IMR-90 (cell line): ENCODE measurements around the gene BMAL2. TPM values are rescaled to one million over a fixed set of nuclear protein-coding genes. Genes with fewer than 3 reads are reported as not detected.

ENCODE experiments used
- ATAC-seq: fragments of 200-7000 bp; cut with Tn5 transposase; 2 replicates; pipeline ENCODE4 v1.9.1; 2020; ENCODE audit warnings: low read depth, mild to moderate bottlenecking, moderate library complexity
- BruUV-seq: library from RNA; stranded (reverse); fragments of 400-500 nt; replicated peaks from 2 replicates; lab custom pipeline; 2021; lab: Mats Ljungman, UMichigan
- CTCF ChIA-PET: fragments of 300-600 bp; formaldehyde crosslinking; extraction: SDS; loops from one replicate; lab custom pipeline; 2021; ENCODE audit warnings: antibody characterized with exemption; lab: Yijun Ruan, JAX
- POLR2A ChIA-PET: fragments of 300-600 bp; sonication (Branson Sonifier 250); formaldehyde crosslinking; loops from one replicate; lab custom pipeline; 2022; ENCODE audit warnings: antibody characterized with exemption; ENCODE audit not compliant: unreplicated experiment; lab: Charles Lee
- DNase-seq: peaks from one replicate; pipeline ENCODE4 v3.0.0; 2013
- H2AFZ ChIP-seq: replicated peaks from 2 replicates; pipeline ENCODE3; 2013; ENCODE audit warnings: low read length, mild to moderate bottlenecking; ENCODE audit not compliant: poor library complexity
- H2AK5ac ChIP-seq: 2 replicates; pipeline ENCODE4 v1.6.1; 2013; ENCODE audit warnings: low read depth, low read length, inconsistent platforms
- H2AK9ac ChIP-seq: replicated peaks from 2 replicates; pipeline ENCODE3; 2013; ENCODE audit warnings: mild to moderate bottlenecking, low read depth, low read length, moderate library complexity; ENCODE audit not compliant: poor library complexity
- H2BK120ac ChIP-seq: 2 replicates; pipeline ENCODE4 v1.6.1; 2013; ENCODE audit warnings: low read depth, low read length, inconsistent platforms
- H2BK15ac ChIP-seq: 3 replicates; pipeline ENCODE4 v1.6.1; 2013; ENCODE audit warnings: low read depth, low read length, inconsistent platforms
- H2BK20ac ChIP-seq: 2 replicates; pipeline ENCODE4 v1.6.1; 2013; ENCODE audit warnings: low read depth, mild to moderate bottlenecking, inconsistent platforms, low read length, moderate library complexity
- H2BK5ac ChIP-seq: 2 replicates; pipeline ENCODE4 v1.6.1; 2013; ENCODE audit warnings: mild to moderate bottlenecking, low read depth, low read length, inconsistent platforms; ENCODE audit not compliant: poor library complexity, severe bottlenecking
- H3K14ac ChIP-seq: replicated peaks from 2 replicates; pipeline ENCODE4 v1.6.1; 2013; ENCODE audit warnings: low read depth, low read length, inconsistent platforms
- H3K18ac ChIP-seq: 2 replicates; pipeline ENCODE4 v1.6.1; 2013; ENCODE audit warnings: low read depth, low read length, control low read depth
- H3K23ac ChIP-seq: 2 replicates; pipeline ENCODE4 v1.6.1; 2013; ENCODE audit warnings: low read depth, low read length, inconsistent platforms
- H3K27ac ChIP-seq: 2 replicates; pipeline ENCODE4 v1.5.1; 2013; ENCODE audit warnings: mild to moderate bottlenecking, control low read depth, low read length; ENCODE audit not compliant: insufficient read depth
- H3K27me3 ChIP-seq: 2 replicates; pipeline ENCODE4 v1.6.1; 2013; ENCODE audit warnings: low read length; ENCODE audit not compliant: control insufficient read depth, insufficient read depth
- H3K36me3 ChIP-seq: 2 replicates; pipeline ENCODE4 v1.6.1; 2013; ENCODE audit warnings: low read length, mixed read lengths; ENCODE audit not compliant: control insufficient read depth, insufficient read depth
- H3K4ac ChIP-seq: 2 replicates; pipeline ENCODE4 v1.6.1; 2013; ENCODE audit warnings: low read depth, low read length, inconsistent platforms
- H3K4me1 ChIP-seq: 2 replicates; pipeline ENCODE4 v1.6.1; 2013; ENCODE audit warnings: low read length, mixed read lengths; ENCODE audit not compliant: control insufficient read depth, insufficient read depth
- H3K4me2 ChIP-seq: 2 replicates; pipeline ENCODE4 v1.6.1; 2013; ENCODE audit warnings: low read depth, mild to moderate bottlenecking, control low read depth, low read length, moderate library complexity
- H3K4me3 ChIP-seq: 2 replicates; pipeline ENCODE4 v1.5.1; 2013; ENCODE audit warnings: low read depth, mild to moderate bottlenecking, control low read depth, low read length, moderate library complexity; ENCODE audit not compliant: insufficient read depth
- H3K56ac ChIP-seq: 2 replicates; pipeline ENCODE4 v1.6.1; 2013; ENCODE audit warnings: low read length, inconsistent platforms; ENCODE audit not compliant: insufficient read depth; ENCODE audit errors: extremely low read depth
- H3K79me1 ChIP-seq, 2 experiments: 2 replicates each; pipeline ENCODE4 v1.6.1; 2013; ENCODE audit warnings: low read length in 2 of 2, inconsistent platforms in 1 of 2, low read depth in 1 of 2
- H3K9ac ChIP-seq: 2 replicates; pipeline ENCODE4 v1.6.1; 2013; ENCODE audit warnings: low read depth, low read length, control low read depth
- H3K9me1 ChIP-seq: 2 replicates; pipeline ENCODE4 v1.6.1; 2013; ENCODE audit warnings: low read length, inconsistent platforms; ENCODE audit not compliant: insufficient read depth
- H3K9me3 ChIP-seq: 2 replicates; pipeline ENCODE4 v1.6.1; 2013; ENCODE audit warnings: low read length; ENCODE audit not compliant: control insufficient read depth, insufficient read depth
- H4K20me1 ChIP-seq: 2 replicates; pipeline ENCODE4 v1.6.1; 2013; ENCODE audit warnings: low read length, inconsistent platforms; ENCODE audit not compliant: insufficient read depth
- H4K5ac ChIP-seq: 2 replicates; pipeline ENCODE4 v1.6.1; 2013; ENCODE audit warnings: mild to moderate bottlenecking, low read depth, low read length, control low read depth
- H4K8ac ChIP-seq, 2 experiments: 2 replicates each; pipeline ENCODE4 v1.6.1; 2013; ENCODE audit warnings: low read depth in 2 of 2, low read length in 2 of 2, control low read depth in 1 of 2, inconsistent platforms in 1 of 2
- H4K91ac ChIP-seq: 2 replicates; pipeline ENCODE4 v1.6.1; 2013; ENCODE audit warnings: low read depth, low read length, inconsistent platforms; ENCODE audit not compliant: insufficient read depth
- CEBPB ChIP-seq: IDR thresholded peaks from 2 replicates; pipeline ENCODE4 v1.6.1; 2012; ENCODE audit warnings: low read depth, low read length, improper control_type of control experiment
- CTCF ChIP-seq: conservative IDR thresholded peaks from 2 replicates; pipeline ENCODE4 v1.5.1; 2012; ENCODE audit warnings: mild to moderate bottlenecking, low read depth, low read length, improper control_type of control experiment
- ELK1 ChIP-seq: fragments of 150-350 bp; IDR thresholded peaks from 2 replicates; pipeline ENCODE4 v1.6.1; 2016; ENCODE audit warnings: low read depth, mild to moderate bottlenecking, low read length, moderate library complexity, borderline replicate concordance
- MXI1 ChIP-seq: IDR thresholded peaks from 2 replicates; pipeline ENCODE4 v1.6.1; 2012; ENCODE audit warnings: low read depth, mild to moderate bottlenecking, low read length, moderate library complexity, borderline replicate concordance
- POLR2A ChIP-seq: IDR thresholded peaks from 2 replicates; pipeline ENCODE4 v1.6.1; 2012; ENCODE audit warnings: mild to moderate bottlenecking, low read depth, low read length
- RCOR1 ChIP-seq: IDR thresholded peaks from 2 replicates; pipeline ENCODE4 v1.6.1; 2012; ENCODE audit warnings: mild to moderate bottlenecking, low read length, improper control_type of control experiment; ENCODE audit not compliant: insufficient replicate concordance
- USF2 ChIP-seq: fragments of 150-350 bp; IDR thresholded peaks from 2 replicates; pipeline ENCODE4 v1.6.1; 2017; ENCODE audit warnings: mild to moderate bottlenecking, antibody characterized with exemption, low read length, low read depth
- WGBS, 2 experiments: methylation state at CpG; one replicate each; pipeline versions ENCODE4 v1.1.5 to v1.1.7; 2013; ENCODE audit warnings: missing lambda C conversion rate in 2 of 2; ENCODE audit not compliant: insufficient read length in 1 of 2; ENCODE audit errors: extremely low coverage in 2 of 2; 5-methylcytosine and 5-hydroxymethylcytosine counted together
- dilution Hi-C: fragments of 300-500 bp; cut with HindIII; formaldehyde crosslinking; loops from one replicate; pipeline ENCODE4 v1.14.3; 2018; ENCODE audit warnings: low sequenced_read_pairs; ENCODE audit not compliant: unreplicated experiment
- in situ Hi-C: fragments of 300-500 bp; cut with MboI; formaldehyde crosslinking; loops from 3 replicates; pipeline ENCODE4 v1.14.3; 2019; ENCODE audit warnings: low sequenced_read_pairs, inconsistent platforms, mixed read lengths
- intact Hi-C: fragments of 100-400 bp; cut with micrococcal nuclease; formaldehyde crosslinking; loops from 2 replicates; pipeline ENCODE4 v1.10.0; 2022
- polyA plus RNA-seq, 3 experiments: library from polyadenylated mRNA; depleted of rRNA; stranded (reverse); fragments of >200 nt; gene quantifications; 2 replicates each; pipeline ENCODE4 v1.2.3, GENCODE V29; 2012; ENCODE audit warnings: low replicate concordance in 1 of 3
- total RNA-seq: library from RNA; depleted of rRNA; stranded (reverse); fragments of >200 nt; gene quantifications from 2 replicates; pipeline ENCODE4 v1.2.3, GENCODE V29; 2012

The BMAL2 gene
- total and polyA plus RNA-seq, 2 of the 4 experiments (the other 2 are of a cell fraction): 11.0 to 57.0 TPM

- no peak overlapping the region for H2BK20ac ChIP-seq
- no peak overlapping the region for H4K8ac ChIP-seq
- intact Hi-C loops (no loop called here), dilution Hi-C loops (no loop called here), in situ Hi-C loops (no loop called here)
- no peak overlapping the region for H2BK15ac ChIP-seq
- no peak overlapping the region for H4K5ac ChIP-seq
- H2BK120ac ChIP-seq: no peak overlapping the region
- CTCF ChIA-PET: interaction anchor here (1.0 kb wide), 1 partner anchor 11 kb away, joined by 3 read pairs; no protein-coding TSS in a partner anchor
- H3K27me3 ChIP-seq: no peaks in the 10 kb centered on the region
- no peak overlapping the region for H2AFZ ChIP-seq
- POLR2A ChIA-PET: no interaction called here
- H3K9me1 ChIP-seq: no peaks in the 10 kb centered on the region; the same call in 1 of the 2 replicates
- no peaks in the 10 kb centered on the region for H3K9me3 ChIP-seq
- WGBS, 2 experiments: no CpG with 5 or more reads among the region's 4 CpGs
- H3K14ac ChIP-seq: no peak overlapping the region
- H3K36me3 ChIP-seq: no peaks in the 10 kb centered on the region; the same call in 1 of the 2 replicates
- H3K79me1 ChIP-seq: peaks cover 6 to 19% of the 10 kb centered on the region in 2 experiments; a peak in 3 of 4 replicates
- H3K23ac ChIP-seq: no peak overlapping the region
- H2BK5ac ChIP-seq: no peak overlapping the region
- no peak overlapping the region for H3K9ac ChIP-seq
- H2AK9ac ChIP-seq: no peak overlapping the region
- no peak overlapping the region for H4K91ac ChIP-seq
- no peak overlapping the region for H3K4ac ChIP-seq
- H3K56ac ChIP-seq: no peak overlapping the region
- ATAC-seq: no peak
- H4K20me1 ChIP-seq: no peaks in the 10 kb centered on the region
- no peak overlapping the region for H3K18ac ChIP-seq
- no peak overlapping the region for H3K27ac ChIP-seq
- H3K4me1 ChIP-seq: peaks cover 2% of the 10 kb centered on the region
- TF ChIP-seq MXI1: no peak
- TF ChIP-seq RCOR1: no peak
- no peak for TF ChIP-seq USF2
- no peak for TF ChIP-seq CEBPB
- TF ChIP-seq ELK1: no peak
- TF ChIP-seq CTCF: no peak
- TF ChIP-seq POLR2A: no peak
- no TSS peak for BruUV-seq
- no peak for DNase-seq
- H3K4me3 ChIP-seq: no peak overlapping the region
- H2AK5ac ChIP-seq: no peak overlapping the region
- H3K4me2 ChIP-seq: no peak overlapping the region
These were observed 42.0 kb upstream of the BMAL2 start for GRCh38 chr12:27290501-27291168.
